Activated effector memory CD4-positive, alpha-beta T cell treated with anti-CD3 and anti-CD28 coated beads, Interleukin-2, amount 50 U/mL, for 16 hours (primary cell): ENCODE data around the gene L1TD1.
"Not testable (repeated sequence)": the region's sequence is repeated elsewhere in the genome, so short reads cannot be mapped to it uniquely, and the experiment has no call there.

Source experiments
- DNase-seq: peaks from one replicate; pipeline ENCODE4 v3.0.0-alpha.2; 2020

Gene L1TD1, protein sequence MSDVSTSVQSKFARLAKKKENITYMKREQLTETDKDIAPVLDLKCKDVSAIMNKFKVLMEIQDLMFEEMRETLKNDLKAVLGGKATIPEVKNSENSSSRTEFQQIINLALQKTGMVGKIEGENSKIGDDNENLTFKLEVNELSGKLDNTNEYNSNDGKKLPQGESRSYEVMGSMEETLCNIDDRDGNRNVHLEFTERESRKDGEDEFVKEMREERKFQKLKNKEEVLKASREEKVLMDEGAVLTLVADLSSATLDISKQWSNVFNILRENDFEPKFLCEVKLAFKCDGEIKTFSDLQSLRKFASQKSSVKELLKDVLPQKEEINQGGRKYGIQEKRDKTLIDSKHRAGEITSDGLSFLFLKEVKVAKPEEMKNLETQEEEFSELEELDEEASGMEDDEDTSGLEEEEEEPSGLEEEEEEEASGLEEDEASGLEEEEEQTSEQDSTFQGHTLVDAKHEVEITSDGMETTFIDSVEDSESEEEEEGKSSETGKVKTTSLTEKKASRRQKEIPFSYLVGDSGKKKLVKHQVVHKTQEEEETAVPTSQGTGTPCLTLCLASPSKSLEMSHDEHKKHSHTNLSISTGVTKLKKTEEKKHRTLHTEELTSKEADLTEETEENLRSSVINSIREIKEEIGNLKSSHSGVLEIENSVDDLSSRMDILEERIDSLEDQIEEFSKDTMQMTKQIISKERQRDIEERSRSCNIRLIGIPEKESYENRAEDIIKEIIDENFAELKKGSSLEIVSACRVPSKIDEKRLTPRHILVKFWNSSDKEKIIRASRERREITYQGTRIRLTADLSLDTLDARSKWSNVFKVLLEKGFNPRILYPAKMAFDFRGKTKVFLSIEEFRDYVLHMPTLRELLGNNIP

GRCh38 chr1:62194651-62195544 lies at the start of gene L1TD1:
TSS of gene L1TD1 (plus strand) at chr1:62194849. CDS start at chr1:62206629, 11,780 bp downstream.
- DNase-seq: no peak

DNA sequence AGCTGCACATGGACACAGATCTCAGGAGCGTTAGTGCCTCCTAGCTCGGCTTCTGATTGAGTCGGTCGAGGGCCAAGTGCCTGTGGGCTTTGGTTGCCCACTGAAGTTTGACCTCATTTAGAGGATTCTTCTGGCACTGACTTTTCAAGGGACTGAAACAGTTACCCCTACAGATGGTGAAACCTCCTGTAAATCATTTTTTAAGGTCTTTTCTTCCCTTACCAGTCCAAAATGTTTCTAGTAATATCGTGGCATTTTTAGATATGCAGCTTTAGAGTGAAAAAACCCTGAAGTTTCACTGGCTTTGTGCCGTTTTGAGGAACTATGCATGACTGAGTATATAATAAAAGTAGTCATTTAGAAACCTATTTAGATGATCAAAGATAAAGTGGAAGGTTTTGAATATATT lies 34.7 kb upstream of the L1TD1 start:
- no peak for DNase-seq

DNA sequence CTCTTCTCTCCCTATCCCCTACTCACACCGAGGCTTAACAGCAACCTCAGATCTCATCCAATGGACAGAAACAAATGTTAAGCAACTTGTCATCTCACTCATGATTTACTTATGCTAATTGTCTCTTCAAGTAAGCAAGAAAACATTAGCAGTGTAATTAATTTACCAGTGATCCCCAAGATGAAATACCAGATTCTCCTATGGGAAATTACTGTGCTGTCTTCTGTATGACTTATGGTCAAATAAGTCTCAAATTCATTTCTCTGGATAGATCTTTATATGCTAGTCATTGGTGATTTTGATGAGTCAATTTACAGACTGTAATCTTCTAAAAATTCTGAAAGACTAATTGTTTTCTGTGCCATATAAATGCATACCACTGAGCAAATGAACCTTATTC lies 32.9 kb upstream of the L1TD1 start:
- DNase-seq: no peak

GRCh38 chr1:62170380-62170779 lies 24.3 kb upstream of the L1TD1 start:
- not testable (repeated sequence) for DNase-seq

DNA sequence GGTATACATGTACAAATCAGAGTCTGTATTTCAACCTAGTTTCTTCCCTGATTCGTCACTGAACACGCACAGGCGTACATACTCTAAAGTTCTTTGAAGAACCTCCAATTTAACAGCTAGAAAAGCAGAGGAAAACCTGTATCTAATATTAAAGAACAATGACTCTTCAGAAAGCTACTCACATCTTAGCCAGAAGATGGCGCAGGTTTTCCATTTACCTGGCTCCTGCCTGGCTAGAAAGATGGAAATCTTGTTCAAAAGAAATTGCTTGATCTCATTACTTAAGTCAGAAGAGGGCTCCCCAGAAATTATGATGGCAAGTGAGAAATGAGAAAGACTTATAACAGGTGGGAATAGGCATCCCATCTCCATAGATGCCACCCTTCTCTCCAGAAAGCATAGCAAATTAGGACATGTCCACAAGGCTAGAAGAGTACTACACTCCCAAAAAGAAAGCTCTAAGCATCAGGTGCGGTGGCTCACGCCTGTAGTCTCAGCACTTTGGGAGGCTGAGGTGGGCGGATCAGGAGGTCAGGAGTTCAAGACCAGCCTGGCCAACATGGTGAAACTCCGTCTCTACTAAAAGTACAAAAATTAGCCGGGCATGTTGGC lies 19.0 kb upstream of the L1TD1 start:
- DNase-seq: no peak

DNA sequence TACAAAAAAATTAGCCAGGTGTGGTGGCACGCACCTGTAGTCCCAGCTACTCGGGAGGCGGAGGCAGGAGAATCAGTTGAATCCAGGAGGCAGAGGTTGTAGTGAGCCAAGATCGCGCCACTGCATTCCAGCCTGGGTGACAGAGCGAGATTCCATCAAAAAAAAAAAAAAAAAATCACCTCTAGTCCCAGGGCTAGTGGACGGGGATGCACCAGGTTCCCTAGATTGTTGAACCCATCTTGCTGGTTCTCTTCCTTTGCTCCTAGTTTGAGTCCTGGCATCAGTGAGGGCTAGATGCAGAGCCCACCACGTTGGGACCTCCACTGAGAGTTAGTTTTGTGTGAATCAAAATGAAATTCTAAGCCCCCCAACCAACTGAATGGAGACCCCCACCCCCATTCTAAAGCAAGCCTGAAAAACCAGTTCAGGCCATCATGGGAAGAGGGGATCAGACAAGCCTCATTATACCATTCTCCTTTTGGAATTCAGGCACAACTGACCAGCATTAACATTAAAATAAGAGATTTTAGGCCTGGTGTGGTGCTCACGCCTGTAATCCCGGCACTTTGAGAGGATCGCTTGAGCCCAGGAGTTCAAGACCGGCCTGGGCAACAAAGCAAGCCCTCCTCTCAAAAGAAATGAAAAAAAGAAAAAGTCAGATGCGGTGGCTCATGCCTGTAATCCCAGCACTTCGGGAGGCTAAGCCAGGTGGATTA lies 17.9 kb upstream of the L1TD1 start:
- no peak for DNase-seq

DNA sequence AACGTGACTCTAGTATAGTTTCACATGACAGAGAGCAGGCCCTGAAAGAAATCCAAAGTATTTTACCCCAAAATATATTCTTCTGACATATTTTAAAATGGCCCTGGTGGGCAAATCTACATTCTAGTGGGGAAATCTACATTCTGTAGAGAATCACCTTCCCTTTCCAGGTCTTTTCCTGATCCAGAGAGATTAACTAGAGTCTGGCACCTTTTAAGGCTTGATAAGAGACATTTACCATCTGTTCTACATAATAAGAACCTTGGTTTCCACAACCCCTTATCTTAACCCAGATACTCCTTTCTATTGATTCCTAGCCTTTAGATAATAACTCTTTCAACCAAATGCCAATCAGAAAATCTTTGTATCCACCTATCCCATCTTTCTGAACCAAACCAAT lies 17.0 kb upstream of the L1TD1 start:
- no peak for DNase-seq

- DNase-seq: no peak
These were observed 16.3 kb upstream of the L1TD1 start for GRCh38 chr1:62178372-62178771.

- DNase-seq: not testable (repeated sequence)
These were observed 14.6 kb upstream of the L1TD1 start for GRCh38 chr1:62180054-62180453.

DNA sequence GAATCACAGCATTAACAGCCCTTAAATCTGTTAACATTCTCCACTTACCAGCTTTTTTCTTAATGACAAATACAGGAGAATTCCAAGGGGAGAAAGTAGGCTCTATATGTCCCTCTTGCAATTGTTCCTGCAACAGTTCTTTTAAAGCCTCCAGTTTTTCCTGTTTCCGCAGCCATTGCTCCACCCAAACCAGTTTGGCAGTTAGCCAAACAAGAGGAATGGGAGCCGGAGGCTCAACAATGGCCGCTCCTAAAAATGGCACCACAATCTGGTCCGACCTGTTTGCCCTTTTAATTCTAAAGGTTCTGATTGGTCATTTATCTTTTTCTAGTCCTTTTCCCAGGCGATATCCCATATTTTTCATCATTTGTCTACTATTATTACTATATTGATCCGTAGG lies 14.0 kb upstream of the L1TD1 start:
- DNase-seq: no peak

DNA sequence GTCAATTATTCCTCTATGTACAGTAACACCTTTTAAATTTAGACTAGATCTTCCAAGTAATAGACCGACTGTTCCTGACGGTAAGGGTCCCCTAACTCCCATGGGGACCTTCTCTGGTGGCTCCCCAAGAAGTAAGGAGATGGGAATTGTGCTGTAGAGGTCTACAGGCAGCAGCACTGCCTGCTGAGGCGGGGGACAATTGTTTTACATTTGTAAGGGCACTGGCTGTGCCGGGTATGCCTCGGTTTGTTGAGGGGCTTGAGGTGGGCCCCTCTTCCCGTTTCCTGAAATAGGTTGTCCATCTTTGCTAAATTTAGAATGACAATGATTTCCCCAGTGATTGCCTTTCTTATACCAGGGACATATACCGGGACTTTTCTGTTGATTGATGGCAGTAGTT lies 13.1 kb upstream of the L1TD1 start:
- no peak for DNase-seq

DNA sequence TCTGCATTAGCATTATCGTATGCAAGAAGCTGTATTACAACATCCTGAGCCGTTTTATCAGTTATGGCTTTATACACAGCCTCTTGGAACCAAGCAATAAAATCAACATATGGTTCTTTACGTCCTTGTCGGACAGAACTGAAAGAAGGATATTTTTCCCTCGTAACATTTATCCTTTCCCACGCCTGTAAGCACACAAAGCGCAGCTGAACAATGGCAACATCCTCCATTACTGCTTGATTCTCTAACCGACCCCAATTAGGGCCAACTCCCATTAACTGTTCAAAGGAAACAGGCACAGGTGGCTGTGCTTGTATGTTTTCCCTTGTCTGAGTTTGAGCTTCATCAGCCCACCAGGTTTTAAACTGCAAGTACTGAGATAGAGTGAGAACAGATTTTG lies 12.5 kb upstream of the L1TD1 start:
- DNase-seq: not testable (repeated sequence)

DNA sequence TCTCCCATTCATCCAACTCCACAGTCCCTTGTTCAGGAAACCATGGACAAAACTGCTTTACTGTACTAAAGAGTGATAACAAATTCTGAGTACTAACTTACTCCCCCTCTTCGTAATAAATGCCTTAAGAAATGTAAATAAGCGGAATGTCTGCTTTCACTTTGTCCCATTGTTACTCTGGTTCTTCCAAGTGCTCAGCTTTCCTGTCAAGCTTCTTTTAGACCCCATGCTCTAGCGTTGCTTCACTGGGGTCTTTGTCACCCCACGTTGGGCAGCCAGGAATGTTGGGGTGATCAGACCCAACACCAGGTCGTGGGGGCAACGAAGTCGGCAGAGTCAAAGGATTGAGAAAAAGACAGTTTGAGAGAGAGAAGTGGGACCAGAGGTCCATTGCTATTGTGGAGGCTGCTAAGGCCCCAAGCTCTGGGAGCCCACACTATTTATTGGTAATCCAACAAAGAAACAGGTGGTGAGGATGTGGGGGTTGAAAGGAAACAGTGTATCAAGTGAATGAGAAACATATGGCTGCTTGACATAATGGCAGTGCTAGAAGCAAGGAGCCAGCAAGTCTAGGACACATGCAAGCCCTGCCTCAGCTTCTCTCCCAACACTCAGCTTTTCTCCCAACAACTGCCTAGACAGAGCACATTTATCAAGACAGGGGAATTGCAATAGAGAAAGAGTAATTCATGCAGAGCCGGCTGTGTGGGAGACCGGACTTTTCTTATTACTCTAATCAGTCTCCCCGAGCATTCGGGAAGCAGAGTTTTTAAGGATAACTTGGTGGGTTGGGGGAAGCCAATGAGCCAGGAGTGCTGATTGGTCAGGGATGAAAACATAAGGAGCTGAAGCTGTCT lies 11.3 kb upstream of the L1TD1 start:
- not testable (repeated sequence) for DNase-seq

DNA sequence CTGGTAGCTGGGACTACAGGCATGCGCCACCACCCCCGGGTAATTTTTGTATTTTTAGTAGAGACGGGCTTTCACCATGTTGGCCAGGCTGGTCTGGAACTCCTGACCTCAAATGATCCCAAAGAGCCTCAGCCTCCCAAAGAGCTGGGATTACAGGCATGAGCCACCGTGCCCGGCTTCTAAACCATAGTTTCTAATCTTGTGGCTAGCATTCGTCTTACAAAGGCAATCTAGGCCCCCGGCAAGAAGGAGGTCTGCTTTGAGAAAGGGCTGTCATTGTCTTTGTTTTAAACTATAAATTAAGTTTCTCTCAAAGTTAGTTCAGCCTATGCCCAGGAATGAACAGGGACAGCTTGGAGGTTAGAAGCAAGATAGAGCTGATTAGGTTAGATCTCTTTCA lies 10.3 kb upstream of the L1TD1 start:
- DNase-seq: no peak

DNA sequence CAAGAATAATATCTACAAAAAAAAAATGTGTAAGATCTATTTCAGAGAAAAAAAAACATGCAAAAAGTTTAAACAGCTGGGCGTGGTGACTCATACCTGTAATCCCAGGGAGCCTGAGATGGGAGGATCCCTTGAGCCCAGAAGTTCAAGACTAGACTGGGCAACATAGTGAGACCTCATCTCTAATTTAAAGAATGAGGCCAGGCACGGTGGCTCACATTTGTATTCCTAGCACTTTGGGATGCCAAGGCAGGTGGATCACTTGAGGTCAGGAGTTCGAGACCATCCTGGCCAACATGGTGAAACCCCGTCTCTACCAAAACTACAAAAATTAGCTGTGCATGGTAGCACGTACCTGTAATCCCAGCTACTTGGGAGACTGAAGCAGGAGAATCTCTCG lies 9.4 kb upstream of the L1TD1 start:
- not testable (repeated sequence) for DNase-seq

GRCh38 chr1:62185677-62186076 lies 9.0 kb upstream of the L1TD1 start:
- DNase-seq: no peak

DNA sequence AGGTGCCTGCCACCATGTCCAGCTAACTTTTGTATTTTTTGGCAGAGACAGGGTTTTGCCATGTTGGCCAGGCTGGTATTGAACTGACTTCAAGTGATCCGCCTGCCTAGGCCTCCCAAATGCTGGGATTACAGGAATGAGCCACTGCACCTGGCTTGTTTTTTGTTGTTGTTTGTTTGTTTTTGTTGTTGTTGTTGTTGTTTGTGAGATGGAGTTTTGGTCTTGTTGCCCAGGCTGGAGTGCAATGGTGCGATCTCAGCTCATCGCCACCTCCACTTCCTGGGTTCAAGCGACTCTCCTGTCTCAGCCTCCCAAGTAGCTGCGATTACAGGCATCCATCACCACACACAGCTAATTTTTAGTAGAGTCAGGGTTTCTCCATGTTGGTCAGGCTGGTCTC lies 7.1 kb upstream of the L1TD1 start:
- no peak for DNase-seq

DNA sequence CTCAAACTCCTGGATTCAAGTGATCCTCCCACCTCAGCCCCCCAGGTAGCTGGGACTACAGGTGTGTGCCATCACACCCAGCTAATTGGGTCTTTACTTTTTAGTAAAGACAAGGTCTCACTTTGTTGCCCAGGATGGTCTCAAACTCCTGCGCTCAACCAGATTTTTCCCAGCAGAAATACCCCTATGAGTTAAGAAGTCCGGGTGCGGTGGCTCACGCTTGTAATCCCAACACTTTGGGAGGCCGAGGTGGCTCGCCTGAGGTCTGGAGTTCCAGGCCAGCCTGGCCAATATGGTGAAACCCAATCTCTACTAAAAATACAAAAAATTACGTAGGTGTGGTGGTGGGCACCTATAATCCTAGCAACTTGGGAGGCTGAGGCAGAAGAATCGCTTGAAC lies 6.5 kb upstream of the L1TD1 start:
- no peak for DNase-seq

GRCh38 chr1:62196086-62196690 lies 1.5 kb downstream of the L1TD1 start:
- no peak for DNase-seq

DNA sequence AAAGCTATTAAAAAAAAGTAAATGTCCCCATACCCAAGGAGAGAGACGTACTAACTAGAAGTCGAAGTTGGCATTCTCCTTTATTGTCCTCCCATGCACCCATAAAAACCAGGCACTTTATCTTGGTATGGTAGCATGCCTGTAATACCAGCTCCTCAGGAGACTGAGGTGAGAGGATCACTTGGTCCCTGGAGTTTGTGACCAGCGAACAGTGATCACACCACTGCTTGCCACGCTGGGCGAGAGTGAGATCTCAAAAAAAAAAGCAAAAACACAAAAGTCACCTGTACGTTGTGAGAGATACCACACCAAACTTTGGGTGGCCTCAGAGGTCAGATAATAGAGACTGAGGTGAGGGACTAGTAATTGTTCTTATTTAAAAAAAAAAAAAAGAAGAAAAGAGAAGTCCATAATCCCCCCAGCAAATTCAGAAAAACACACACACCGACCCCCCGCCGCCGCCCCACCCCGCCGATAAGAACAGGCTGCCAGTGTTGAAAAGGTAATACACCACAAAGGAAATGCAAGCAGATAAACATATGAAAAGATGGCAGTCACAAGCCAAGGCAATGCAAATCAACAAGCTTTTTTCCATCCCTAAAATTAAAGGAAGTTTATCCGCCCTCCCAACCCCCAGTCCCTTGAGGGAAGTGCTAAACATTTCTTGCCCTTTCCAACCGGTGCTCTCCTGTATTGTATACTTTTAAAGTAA lies 3.6 kb downstream of the L1TD1 start:
- no peak for DNase-seq
